OCI-LY7 (cell line): ENCODE results near the gene SYNPO2.

ENCODE experiments used
- CTCF ChIP-seq: fragments of 200-600 bp; sonication (generic); conservative IDR thresholded peaks from 2 replicates; pipeline ENCODE4 v1.5.1; 2014; ENCODE audit warnings: mild to moderate bottlenecking, antibody characterized with exemption, low read length, moderate library complexity, mixed read lengths
- EZH2phosphoT487 ChIP-seq: fragments of 200-600 bp; sonication (generic); IDR thresholded peaks from 2 replicates; pipeline ENCODE4 v1.6.1; 2018; ENCODE audit warnings: low read depth, borderline replicate concordance, mild to moderate bottlenecking, mixed run types, antibody characterized with exemption, low read length, moderate library complexity, mixed read lengths

- TF ChIP-seq CTCF = no peak
- no peak for TF ChIP-seq EZH2phosphoT487
These were observed 164.6 kb downstream of the SYNPO2 start for GRCh38 chr4:119053245-119053644.
